Activated T-cell treated with anti-CD3 and anti-CD28 coated beads for 4 hours (primary cell): Measurements from ENCODE around the gene DEAF1.
"Not testable (repeated sequence)": the region's sequence is repeated elsewhere in the genome, so short reads cannot be mapped to it uniquely, and the experiment has no call there.

ENCODE experiments used
- DNase-seq: peaks from one replicate; pipeline ENCODE4 v3.0.0-alpha.2; 2020

DEAF1 gene

GRCh38 chr11:699116-699508 lies 4.1 kb upstream of the DEAF1 start:
- DNase-seq = no peak

GRCh38 chr11:698493-699115 lies 3.6 kb upstream of the DEAF1 start:
- DNase-seq = no peak

GRCh38 chr11:697811-698311 lies 2.8 kb upstream of the DEAF1 start:
- no peak for DNase-seq

GRCh38 chr11:696955-697491 lies 2.0 kb upstream of the DEAF1 start:
- no peak for DNase-seq

- peak; percentile 77 for DNase-seq
Measured at GRCh38 chr11:695538-696248, 671 bp upstream of the DEAF1 start, which contains the start of gene TMEM80. TMEM80 (plus strand) TSS chr11:695816; CDS start chr11:695828, 12 bp downstream.

- no peak for DNase-seq
Measured at GRCh38 chr11:695288-695537, 191 bp upstream of the DEAF1 start.

GRCh38 chr11:693887-694562 lies 997 bp downstream of the DEAF1 start:
- DNase-seq = no peak

GRCh38 chr11:693415-693831 lies 1.6 kb downstream of the DEAF1 start:
- no peak for DNase-seq

- no peak for DNase-seq
Measured at GRCh38 chr11:692824-693414, 2.1 kb downstream of the DEAF1 start.

GRCh38 chr11:691710-692590 lies 3.1 kb downstream of the DEAF1 start:
- no peak for DNase-seq

GRCh38 chr11:690738-691633 lies 4.0 kb downstream of the DEAF1 start:
- no peak for DNase-seq

- DNase-seq = not testable (repeated sequence)
Measured at GRCh38 chr11:690244-690643, 4.8 kb downstream of the DEAF1 start.

GRCh38 chr11:689625-690024 lies 5.4 kb downstream of the DEAF1 start:
- no peak for DNase-seq

GRCh38 chr11:688681-689080 lies 6.3 kb downstream of the DEAF1 start:
- DNase-seq = no peak

GRCh38 chr11:687751-688150 lies 7.3 kb downstream of the DEAF1 start:
- DNase-seq = no peak

- DNase-seq = no peak
Measured at GRCh38 chr11:686451-687243, 8.4 kb downstream of the DEAF1 start.

- no peak for DNase-seq
Measured at GRCh38 chr11:680970-681369, 14.1 kb downstream of the DEAF1 start.

GRCh38 chr11:680476-680875 lies 14.5 kb downstream of the DEAF1 start:
- DNase-seq = no peak

- no peak for DNase-seq
Measured at GRCh38 chr11:679271-680207, 15.5 kb downstream of the DEAF1 start.
